Lower leg skin (tissue), 4 donors: ENCODE results near the gene AMBP. TPM values are rescaled to one million over a fixed set of nuclear protein-coding genes. Genes with fewer than 3 reads are reported as not detected.
A peak's percentile ranks its signal among the peaks of the same experiment; 100 is the strongest.

Experiments used
- DNase-seq, 2 donors: peaks; one replicate each; pipeline ENCODE4 v3.0.0-alpha.2; 2019; ENCODE audit warnings: low spot score in 2 of 2
- H3K4me3 ChIP-seq: fragments of 200-600 bp; sonication (generic); 2 replicates; pipeline ENCODE4 v1.5.1; 2017; ENCODE audit warnings: mild to moderate bottlenecking, low read depth; ENCODE audit not compliant: poor library complexity, severe bottlenecking
- POLR2A ChIP-seq, 2 donors: fragments of 450-650 bp; IDR thresholded peaks; one replicate each; pipeline ENCODE4 v1.6.1; 2016 to 2017; ENCODE audit warnings: antibody characterized with exemption in 2 of 2, mild to moderate bottlenecking in 1 of 2, moderate library complexity in 1 of 2
- WGBS, 2 donors: methylation state at CpG; one replicate each; pipeline ENCODE4 v1.1.5; 2018; 5-methylcytosine and 5-hydroxymethylcytosine counted together
- intact Hi-C: fragments of 100-400 bp; cut with DNase I; formaldehyde crosslinking; loops from one replicate; pipeline ENCODE4 v1.15.0; 2023; ENCODE audit warnings: low total_unique reads
- total RNA-seq, 4 donors: library from RNA; depleted of rRNA; stranded (reverse); fragments of >200 nt; gene quantifications; one replicate each; pipeline ENCODE4 v1.1.0, GENCODE V29; 2016
- TF ChIP-seq, protein P1 (sequence below), 3 donors: fragments of 450-650 bp; IDR thresholded peaks; one replicate each; pipeline ENCODE4 v1.5.1; 2016; ENCODE audit warnings: antibody characterized with exemption in 3 of 3, mild to moderate bottlenecking in 3 of 3, moderate library complexity in 2 of 3

Gene AMBP
- total RNA-seq, 4 donors from 2014 or later = not detected

DNA sequence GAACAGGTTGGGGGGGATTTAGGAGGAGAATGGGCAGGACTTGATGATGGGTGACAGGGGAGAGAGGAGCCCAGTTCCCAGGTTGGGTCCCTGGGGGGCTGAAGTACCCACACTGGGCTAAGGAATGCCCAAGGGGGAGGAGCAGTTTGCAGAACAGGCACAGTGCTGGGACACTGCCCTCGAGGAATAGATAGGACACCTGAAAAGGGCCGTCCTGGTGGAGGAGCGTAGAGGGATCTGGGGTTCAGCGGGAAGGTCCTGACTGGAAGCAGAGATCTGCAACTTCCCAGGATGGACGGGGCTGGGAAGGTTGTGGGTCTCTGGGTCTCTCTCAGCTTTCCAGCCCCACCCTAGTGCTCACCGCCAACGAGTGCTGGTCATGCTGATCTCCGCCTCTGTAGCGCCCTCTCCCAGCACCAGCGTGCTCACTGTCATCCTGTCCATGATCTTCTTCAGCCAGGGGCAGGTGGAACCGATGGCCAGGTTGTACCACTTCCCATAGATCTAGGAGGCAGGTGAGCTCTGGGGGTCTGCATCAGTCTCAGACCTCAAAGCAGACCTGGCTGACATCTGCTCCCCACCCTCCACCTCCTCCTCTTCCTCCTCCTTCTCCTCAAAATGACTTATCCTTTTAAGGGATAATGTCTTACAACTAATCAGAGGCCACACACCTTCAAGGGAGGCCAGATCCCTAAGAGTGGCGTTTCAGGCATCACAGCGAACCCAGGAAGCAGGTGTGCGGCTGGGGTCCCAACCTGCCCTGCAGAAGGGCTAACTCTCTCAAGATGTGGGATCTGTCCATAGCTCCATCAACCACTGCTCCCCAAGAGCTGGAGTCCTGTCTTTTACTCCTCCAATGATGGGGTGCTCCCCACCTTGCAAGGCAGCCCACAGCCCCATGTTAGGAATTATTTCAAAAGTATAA lies 1.6 kb downstream of the AMBP start:
- TF ChIP-seq, protein P1, sequence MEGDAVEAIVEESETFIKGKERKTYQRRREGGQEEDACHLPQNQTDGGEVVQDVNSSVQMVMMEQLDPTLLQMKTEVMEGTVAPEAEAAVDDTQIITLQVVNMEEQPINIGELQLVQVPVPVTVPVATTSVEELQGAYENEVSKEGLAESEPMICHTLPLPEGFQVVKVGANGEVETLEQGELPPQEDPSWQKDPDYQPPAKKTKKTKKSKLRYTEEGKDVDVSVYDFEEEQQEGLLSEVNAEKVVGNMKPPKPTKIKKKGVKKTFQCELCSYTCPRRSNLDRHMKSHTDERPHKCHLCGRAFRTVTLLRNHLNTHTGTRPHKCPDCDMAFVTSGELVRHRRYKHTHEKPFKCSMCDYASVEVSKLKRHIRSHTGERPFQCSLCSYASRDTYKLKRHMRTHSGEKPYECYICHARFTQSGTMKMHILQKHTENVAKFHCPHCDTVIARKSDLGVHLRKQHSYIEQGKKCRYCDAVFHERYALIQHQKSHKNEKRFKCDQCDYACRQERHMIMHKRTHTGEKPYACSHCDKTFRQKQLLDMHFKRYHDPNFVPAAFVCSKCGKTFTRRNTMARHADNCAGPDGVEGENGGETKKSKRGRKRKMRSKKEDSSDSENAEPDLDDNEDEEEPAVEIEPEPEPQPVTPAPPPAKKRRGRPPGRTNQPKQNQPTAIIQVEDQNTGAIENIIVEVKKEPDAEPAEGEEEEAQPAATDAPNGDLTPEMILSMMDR (IDR thresholded peaks at IDR 0.05) = no peak
- DNase-seq = no peak
- 77 to 79% methylated on average over 13 to 14 of the region's 14 CpGs for WGBS, 2 donors
- no peak overlapping the region for H3K4me3 ChIP-seq
- intact Hi-C loops = no loop called here

DNA sequence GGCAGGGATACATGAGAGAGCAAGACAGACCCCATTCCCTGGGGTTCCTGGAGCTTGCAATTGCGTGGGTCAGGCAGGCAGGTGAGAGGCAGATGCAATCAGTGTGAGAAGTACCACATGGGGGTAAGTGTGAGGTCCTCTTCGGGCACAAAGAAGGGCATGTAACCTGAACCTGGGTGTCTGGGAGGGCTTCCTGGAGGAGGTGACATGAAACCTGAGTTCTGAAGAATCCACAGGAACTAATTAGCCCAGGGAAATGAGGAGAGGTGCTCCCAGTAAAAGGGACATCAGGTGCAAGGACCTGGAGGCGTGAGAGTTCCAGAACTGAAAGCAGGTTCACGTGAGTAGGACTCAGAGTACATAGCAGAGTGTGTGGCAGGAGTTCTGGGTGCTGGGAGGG lies 2.5 kb downstream of the AMBP start:
- no peak overlapping the region for H3K4me3 ChIP-seq
- intact Hi-C loops = no loop called here
- WGBS, 2 donors = 59 to 78% methylated on average over 4 of the region's 4 CpGs
- no peak for DNase-seq
- TF ChIP-seq, protein P1 (IDR thresholded peaks at IDR 0.05) = no peak
- no peak for TF ChIP-seq POLR2A (IDR thresholded peaks at IDR 0.05)

DNA sequence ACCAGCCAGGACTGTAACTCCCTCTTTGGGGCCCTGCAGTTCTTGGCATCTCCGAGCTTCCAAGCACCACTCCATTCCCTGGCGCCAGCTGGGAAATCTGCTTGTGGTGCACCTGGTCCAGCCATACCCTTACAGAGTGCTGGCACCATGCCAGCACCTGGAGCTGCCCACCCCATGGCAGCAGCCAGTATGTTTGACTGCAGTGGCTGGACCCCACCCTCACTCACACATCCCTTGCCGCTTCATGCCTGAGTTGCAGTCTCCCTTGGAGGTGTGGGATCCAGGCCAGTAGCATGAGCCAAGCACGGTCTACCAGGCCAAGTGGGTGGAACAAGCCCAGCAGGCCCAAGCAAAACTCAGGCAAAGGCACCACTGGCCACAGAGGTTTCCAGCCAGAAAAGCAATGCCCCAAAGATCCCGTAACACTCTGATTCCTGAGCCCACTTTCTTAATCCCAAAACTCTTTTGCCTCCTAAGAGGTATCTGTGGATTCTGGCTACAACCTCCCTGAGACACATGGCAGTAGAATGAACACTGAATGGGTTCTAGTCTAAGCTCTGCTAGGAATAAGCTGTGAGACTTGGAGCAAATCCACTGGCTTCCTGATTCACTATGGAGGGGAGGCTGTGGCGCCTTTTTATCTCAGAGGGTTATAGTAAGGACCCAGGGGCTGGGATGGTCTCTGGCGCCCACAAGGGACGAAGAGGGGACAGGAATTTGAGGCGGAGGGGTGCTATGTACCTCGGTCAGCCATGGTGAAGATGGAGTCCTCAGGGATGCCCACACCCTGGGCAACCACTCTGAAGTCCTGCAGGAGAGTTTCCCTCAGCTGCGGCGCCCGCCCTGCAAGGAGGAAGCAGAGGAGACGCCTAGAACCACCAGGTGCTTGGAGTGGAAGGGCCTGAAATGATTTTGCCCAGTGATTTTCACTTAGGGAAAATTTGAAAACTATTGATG lies 5.6 kb downstream of the AMBP start:
- peak in 1 of 2 donors; percentile 24 for DNase-seq
- intact Hi-C loops = no loop called here

GRCh38 chr9:114071197-114071795 lies 6.8 kb downstream of the AMBP start:
- intact Hi-C loops = no loop called here
- TF ChIP-seq, protein P1 (IDR thresholded peaks at IDR 0.05) = no peak
- H3K4me3 ChIP-seq = no peak overlapping the region
- 70 to 82% methylated on average over 3 to 4 of the region's 7 CpGs for WGBS, 2 donors
- peak in 1 of 2 donors; percentile 78 for DNase-seq

More for the DNA sequence above, 5.6 kb downstream of the AMBP start:
- TF ChIP-seq POLR2A (IDR thresholded peaks at IDR 0.05) = no peak
- TF ChIP-seq, protein P1 (IDR thresholded peaks at IDR 0.05) = no peak
- WGBS, 2 donors = 54 to 57% methylated on average over 14 of the region's 14 CpGs
- no peak overlapping the region for H3K4me3 ChIP-seq

DNA sequence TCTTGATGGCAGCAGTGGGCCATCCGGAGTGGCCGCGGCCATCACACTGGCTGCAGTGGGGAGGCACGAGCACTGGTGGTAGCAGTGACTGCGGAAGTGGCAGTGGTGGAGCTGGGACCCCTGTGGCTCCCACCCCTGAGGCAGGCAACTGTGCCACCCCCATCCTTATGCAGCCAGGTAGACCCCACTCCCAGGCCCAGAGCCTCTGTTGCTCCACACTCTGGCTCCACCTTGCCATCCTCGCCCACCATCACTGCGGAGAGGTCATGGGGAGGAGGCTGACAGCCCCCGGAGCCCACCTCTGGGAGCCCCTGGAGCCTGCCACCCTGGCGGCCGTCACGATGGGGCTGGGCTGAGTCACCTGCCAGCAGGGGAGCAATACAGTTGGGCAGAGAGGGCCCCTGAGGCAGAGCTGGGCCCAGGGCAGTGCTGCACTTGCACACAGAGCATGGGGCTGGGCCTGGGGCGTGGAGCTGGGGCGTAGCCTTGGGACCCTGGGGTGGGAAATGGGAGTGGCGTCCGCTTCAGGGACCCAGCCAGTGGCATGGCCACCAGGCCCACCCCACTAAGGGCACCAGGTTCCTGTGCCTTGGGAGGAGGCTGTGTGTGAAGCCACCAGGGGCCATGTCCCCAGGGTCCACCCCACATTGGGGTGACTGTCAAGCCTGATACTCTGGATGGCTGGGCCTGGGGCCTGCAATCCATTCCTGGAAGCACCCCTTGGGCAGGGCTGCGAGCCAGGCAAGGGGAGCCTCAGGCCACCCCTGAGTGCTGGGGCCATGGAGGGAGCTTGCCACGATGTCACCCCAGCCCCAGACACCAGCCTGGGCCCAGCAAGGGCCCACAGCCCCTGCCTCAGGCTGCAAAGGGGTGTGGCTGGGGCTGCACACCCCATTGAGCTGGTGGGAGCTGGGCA lies 7.7 kb downstream of the AMBP start:
- TF ChIP-seq, protein P1 (IDR thresholded peaks at IDR 0.05) = no peak
- TF ChIP-seq POLR2A (IDR thresholded peaks at IDR 0.05) = no peak
- 71 to 85% methylated on average over 15 to 16 of the region's 17 CpGs for WGBS, 2 donors
- intact Hi-C loops = no loop called here
- DNase-seq = peak in 1 of 2 donors; percentile 79
- H3K4me3 ChIP-seq = no peak overlapping the region
